ENCODE measurements around the gene MMP19.

Gene MMP19

DNA sequence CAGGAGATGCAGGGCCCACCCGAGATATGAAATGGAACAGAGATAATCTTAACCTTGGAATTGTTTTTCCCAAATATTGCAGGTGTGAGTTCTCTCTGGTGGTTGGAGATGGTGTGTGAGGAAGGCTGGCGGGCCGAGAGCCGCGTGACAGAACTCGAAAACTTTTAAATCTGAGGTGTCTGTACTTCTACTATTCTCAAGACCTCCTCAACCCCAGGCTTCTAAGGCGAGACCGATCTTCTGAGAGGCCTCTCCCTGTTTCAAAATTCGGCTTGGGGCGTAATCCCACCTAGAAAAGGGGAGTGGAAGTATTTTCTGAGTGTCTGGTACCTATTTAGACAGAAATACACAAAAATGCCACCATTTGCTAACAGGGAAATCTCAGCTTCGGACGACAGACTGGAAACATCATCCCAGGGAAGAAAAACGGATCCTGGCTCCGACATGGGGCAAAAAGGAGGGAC, 25.8 kb downstream of the MMP19 start:
- DNase-seq: no peak

DNA sequence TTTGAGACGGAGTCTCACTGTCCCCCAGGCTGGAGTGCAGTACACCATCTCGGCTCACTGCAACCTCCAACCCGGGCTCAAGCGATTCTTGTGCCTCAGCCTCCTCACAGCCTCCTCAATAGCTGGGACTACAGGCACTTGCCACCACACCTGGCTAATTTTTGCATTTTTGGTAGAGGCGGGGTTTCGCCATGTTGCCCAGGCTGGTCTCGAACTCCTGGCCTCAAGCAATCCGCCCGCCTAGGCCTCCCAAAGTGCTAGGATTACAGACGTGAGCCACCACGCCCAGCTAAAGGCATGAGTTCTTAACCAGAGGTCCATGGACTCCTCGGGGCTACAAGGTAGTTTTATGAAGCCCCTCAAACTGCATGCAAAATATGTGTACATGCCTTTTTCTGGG, 27.3 kb downstream of the MMP19 start:
- DNase-seq: no peak

DNA sequence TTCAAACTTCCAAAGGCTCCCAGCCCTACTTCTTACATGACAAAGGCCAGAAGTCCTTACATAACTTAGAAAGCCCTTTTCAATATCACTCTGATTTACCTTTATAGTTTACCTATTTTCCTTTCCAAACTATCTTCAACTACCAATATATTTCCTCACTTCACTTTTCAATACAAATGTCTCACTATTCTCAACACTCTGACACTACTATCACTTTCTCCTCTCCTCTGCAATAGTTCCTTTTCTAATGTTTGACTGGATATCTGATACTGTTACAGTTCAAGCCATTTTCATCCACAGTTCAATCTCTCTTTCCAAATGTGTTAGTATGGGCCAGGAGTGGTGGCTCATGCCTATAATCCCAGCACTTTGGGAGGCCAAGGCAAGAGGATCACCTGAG, 28.5 kb downstream of the MMP19 start:
- no peak for DNase-seq

DNA sequence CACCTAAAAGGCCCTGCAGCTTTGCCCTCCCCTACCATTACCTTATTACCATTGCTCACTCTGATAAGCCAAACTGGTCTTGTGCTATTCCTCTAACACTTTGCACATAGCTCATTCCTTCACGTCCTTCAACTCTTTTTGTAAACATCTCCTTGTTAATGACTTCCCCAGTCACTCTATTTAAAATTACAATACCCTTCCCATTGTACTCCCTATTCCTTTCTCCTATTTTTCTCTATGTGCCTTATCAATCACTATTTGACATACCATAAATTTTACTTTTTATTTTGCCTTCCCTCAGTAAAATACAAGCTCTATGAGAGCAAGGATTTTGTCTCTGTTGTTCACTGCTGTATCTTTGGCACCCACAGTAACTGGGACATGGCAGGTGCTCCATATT, 30.6 kb downstream of the MMP19 start:
- no peak for DNase-seq

DNA sequence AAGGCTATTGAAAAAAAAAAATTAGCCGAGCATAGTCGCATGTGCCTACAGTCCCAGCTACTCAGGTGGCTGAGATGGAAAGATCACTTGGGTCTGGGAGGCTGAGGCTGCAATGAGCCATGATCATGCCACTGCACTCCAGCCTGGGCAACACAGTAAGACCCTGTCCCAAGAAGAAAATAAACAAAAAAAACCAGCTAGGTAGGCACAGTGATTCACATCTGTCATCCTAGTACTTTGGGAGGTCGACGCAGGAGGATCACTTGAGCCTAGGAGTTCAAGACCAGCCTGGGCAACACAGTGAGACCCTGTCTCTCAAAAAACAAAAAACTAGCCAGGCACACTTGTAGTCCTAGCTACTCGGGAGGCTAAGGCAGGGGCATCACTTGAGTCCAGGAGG, 33.5 kb downstream of the MMP19 start:
- no peak for DNase-seq

DNA sequence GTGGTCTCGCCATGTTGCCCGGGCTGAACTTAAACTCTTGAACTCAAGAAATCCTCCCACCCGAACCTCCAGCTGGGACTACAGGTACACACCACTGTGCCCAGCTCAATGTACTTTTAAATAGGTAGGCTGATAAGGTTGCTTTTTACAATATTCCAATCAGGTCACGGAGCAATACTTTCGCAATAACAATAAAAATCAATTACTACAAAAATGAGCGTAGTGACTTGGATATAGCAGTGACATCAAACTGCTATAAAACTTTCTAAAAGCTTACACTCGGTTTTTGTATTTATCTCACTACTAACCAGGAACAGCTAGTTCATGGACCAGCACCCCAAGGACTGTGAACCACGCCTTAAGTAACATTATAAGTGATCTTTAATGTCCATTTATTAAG, 35.8 kb downstream of the MMP19 start:
- no peak for DNase-seq

DNA sequence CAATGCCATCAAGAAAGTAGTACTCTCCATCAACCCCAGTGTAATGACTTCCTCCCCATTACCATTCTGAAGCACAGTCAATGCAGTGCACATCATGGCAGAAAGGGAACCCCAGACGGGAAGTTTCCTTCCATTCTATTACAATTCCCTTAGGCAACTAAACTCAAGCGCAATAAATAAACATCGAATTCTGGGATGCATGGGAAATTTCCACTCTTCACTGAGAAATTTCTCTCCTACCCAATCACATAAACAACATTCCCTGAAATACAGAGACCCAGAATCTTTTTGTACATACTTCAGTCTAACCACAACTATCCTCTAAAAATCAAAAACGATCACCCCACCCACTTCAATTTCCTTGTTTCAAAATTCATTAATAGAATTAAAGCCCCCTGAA, 45.2 kb downstream of the MMP19 start:
- no peak for DNase-seq

DNA sequence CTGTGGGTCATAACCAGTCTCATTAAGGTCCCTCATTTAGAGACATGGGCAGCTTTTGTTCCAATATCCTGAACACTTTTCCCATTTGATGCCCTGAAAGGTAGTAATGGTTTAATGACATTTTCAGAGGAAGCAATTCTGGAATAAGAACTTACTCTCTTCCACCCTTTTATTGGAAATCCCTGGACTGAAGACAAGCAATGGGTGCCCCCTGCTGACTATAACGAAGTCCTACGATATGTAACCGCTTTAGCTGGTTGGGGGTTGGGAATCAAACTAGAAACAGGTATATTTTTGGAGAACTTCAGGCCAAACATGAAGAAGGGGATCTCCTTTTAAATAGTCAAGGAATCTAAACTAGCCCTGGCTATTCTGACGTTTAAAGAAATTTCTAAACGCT, 45.7 kb downstream of the MMP19 start:
- peak in 17 of 58 donors; percentile 0 to 29 (median 8) for DNase-seq

DNA sequence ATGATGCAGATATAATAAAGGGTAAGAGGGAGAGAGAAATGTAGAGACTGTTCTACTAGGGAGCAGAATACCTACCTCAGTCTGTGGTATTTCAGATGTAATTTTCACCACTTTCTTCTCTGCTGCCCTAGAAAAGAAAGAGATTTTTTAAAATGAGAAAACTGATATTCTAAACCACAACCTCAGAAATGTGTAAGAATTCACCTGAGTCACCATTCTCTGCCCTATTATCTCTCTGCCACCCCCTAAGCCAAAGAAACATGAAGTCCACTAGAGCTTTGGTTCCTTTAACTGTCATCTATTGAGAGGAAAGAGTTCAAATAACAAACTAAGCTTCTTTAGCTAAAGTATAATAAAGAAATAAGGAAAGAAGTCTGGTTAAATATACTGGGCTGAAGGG, 46.8 kb downstream of the MMP19 start:
- DNase-seq: no peak

DNA sequence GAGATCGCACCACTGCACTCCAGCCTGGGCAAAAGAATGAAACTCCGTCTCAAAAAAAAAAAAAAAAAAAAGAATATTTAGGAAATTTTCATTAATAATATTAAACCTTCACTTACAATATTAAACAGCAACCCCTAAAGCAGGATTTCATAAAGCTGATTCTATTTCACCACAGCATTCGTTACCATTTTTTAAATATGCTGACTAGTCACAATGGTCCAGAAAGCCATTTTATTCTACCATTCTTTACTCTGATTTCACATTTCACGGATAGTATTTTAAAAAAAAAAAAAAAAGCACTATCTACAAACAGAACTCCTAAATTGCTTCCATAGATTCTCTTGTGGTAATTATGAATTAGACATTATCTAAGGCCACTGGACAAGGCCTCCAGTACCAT, 52.8 kb downstream of the MMP19 start:
- no peak for DNase-seq

DNA sequence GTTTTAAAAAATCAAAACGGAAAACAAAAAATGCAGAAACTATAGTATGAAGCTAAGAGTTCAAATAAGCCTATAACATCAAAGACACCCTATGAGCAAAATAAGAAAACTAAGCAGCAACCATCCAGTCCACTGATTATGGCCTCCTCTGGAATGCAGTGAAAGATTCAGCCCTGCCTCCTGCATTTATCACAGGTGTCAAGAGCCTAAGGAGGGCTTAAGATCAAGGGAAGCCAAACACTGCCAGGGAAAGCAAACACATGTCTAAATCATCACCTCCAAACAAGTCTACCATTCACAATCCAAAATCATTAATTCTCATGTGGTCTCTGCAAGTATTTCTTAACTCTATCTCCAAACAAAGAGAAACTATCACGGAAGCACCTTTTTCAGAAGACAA, 53.6 kb downstream of the MMP19 start:
- DNase-seq: no peak

DNA sequence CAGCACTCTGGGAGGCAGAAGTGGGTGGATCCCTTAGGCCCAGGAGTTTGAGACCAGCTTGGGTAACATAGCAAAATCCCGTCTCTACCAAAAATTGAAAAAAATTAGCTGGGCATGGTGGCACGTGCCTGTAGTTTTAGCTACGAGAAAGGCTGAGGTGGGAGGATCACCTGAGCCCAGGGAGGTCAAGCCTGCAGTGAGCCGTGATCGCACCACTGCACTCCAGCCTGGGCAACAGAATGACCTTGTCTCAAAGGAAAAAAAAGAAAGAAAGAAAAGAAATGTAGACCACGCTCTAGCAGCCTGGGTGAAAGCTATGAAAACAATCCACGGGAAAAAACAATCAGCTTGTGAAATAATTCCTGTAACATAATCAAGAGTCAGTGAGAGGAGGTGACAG, 54.2 kb downstream of the MMP19 start:
- DNase-seq: no peak
